ENCODE data around the gene METTL16. TPM values are rescaled to one million over a fixed set of nuclear protein-coding genes. Genes with fewer than 3 reads are reported as not detected.

Gene METTL16
- total and polyA plus RNA-seq, 2 of the 8 experiments (the other 6 are each of a cell fraction or from before 2014, with no cell fraction given), result 22.8 to 59.4 TPM

DNA sequence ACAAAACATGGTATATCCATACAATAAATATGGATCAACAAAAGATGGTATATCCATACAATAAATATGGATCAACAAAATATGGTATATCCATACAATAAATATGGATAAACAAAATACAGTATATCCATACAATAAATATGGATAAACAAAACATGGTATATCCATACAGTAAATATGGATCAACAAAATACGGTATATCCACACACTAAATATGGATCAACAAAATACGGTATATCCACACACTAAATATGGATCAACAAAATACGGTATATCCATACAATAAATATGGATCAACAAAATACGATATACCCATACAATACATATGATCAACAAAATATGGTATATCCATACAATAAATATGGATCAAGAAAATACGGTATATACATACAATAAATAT is 8.1 kb downstream of the METTL16 start (continued):
- TF ChIP-seq NRF1 (IDR thresholded peaks at IDR 0.05; ENCODE audit: low read depth, low read length) (no peak), NANOG (IDR thresholded peaks at IDR 0.05; ENCODE audit: insufficient read depth, low read depth, low read length, poor library complexity, severe bottlenecking) (no peak), MAFK (IDR thresholded peaks at IDR 0.05; ENCODE audit: low read depth, low read length) (no peak), GTF2F1 (IDR thresholded peaks at IDR 0.05; ENCODE audit: borderline replicate concordance, low read depth, low read length) (no peak), SRF (IDR thresholded peaks at IDR 0.05; ENCODE audit: low read depth, low read length) (no peak), TEAD4 (IDR thresholded peaks at IDR 0.05; ENCODE audit: low read depth, low read length) (no peak)
